GM18520 (cell line): Measurements from ENCODE around the gene ERC1.
"Not testable (repeated sequence)": the region's sequence is repeated elsewhere in the genome, so short reads cannot be mapped to it uniquely, and the experiment has no call there.

Experiments used
- ATAC-seq: cut with Tn5 transposase; IDR thresholded peaks from one replicate; pipeline ENCODE4 v1.9.1; 2021; ENCODE audit not compliant: unreplicated experiment

Gene ERC1

GRCh38 chr12:1182069-1182468, 191.0 kb downstream of the ERC1 start:
- no peak for ATAC-seq

- ATAC-seq, result no peak
Measured at GRCh38 chr12:1184402-1184801, 193.4 kb downstream of the ERC1 start.

- peak; percentile 64 for ATAC-seq
Measured at GRCh38 chr12:1185460-1186182, 194.6 kb downstream of the ERC1 start.

GRCh38 chr12:1186298-1186697, 195.3 kb downstream of the ERC1 start:
- ATAC-seq, result no peak

GRCh38 chr12:1188016-1188415, 197.0 kb downstream of the ERC1 start:
- ATAC-seq, result no peak

- ATAC-seq, result no peak
Measured at GRCh38 chr12:1189163-1189562, 198.1 kb downstream of the ERC1 start.

GRCh38 chr12:1195513-1195912, 204.5 kb downstream of the ERC1 start:
- no peak for ATAC-seq

GRCh38 chr12:1197264-1198018, 206.4 kb downstream of the ERC1 start:
- no peak for ATAC-seq

- not testable (repeated sequence) for ATAC-seq
Measured at GRCh38 chr12:1198854-1199253, 207.8 kb downstream of the ERC1 start.

- no peak for ATAC-seq
Measured at GRCh38 chr12:1199700-1200099, 208.7 kb downstream of the ERC1 start.

- ATAC-seq, result no peak
Measured at GRCh38 chr12:1201030-1201429, 210.0 kb downstream of the ERC1 start.

GRCh38 chr12:1201886-1202285, 210.9 kb downstream of the ERC1 start:
- no peak for ATAC-seq

- ATAC-seq, result no peak
Measured at GRCh38 chr12:1203735-1204019, 212.7 kb downstream of the ERC1 start.

- ATAC-seq, result peak; percentile 54
Measured at GRCh38 chr12:1204581-1205121, 213.6 kb downstream of the ERC1 start.

GRCh38 chr12:1205512-1206060, 214.6 kb downstream of the ERC1 start:
- ATAC-seq, result no peak

GRCh38 chr12:1206118-1206734, 215.2 kb downstream of the ERC1 start:
- no peak for ATAC-seq

GRCh38 chr12:1207276-1207675, 216.3 kb downstream of the ERC1 start:
- ATAC-seq, result no peak

- ATAC-seq, result not testable (repeated sequence)
Measured at GRCh38 chr12:1208719-1209118, 217.7 kb downstream of the ERC1 start.

- no peak for ATAC-seq
Measured at GRCh38 chr12:1212526-1212925, 221.5 kb downstream of the ERC1 start.

GRCh38 chr12:1213205-1213604, 222.2 kb downstream of the ERC1 start:
- ATAC-seq, result no peak

GRCh38 chr12:1213618-1214205, 222.7 kb downstream of the ERC1 start:
- ATAC-seq, result no peak
